GM18951 (cell line): ENCODE measurements around the gene XPO4.

ENCODE experiments used
- POLR2A ChIP-seq: IDR thresholded peaks from 4 replicates; pipeline ENCODE4 v1.6.1; 2011; ENCODE audit warnings: mild to moderate bottlenecking; ENCODE audit not compliant: insufficient read length, insufficient read depth; ENCODE audit errors: extremely low read depth
- in situ Hi-C: fragments of 300-500 bp; cut with MboI; formaldehyde crosslinking; loops from one replicate; pipeline ENCODE4 v1.12.0; 2022; ENCODE audit warnings: low sequenced_read_pairs, mixed read lengths, inconsistent platforms; ENCODE audit not compliant: unreplicated experiment

XPO4 gene

DNA sequence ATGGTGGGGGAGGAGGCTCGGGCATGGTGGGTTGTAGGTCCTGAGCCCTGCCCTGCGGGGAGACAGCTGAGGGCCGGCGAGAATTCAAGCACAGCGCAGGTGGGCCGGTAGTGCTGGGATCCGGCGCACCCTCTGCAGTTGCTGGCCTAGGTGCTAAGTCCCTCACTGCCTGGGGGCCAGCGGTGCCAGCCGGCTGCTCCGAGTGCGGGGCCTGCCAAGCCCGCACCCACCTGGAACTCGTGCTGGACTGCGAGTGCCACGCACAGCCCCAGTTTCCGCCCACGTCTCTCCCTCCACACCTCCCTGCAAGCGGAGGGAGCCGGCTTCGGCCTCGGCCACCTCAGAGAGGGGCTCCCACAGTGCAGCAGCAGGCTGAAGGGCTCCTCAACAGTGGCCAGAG, 162.5 kb downstream of the XPO4 start:
- no peak for TF ChIP-seq POLR2A
- in situ Hi-C loops: no loop called here

DNA sequence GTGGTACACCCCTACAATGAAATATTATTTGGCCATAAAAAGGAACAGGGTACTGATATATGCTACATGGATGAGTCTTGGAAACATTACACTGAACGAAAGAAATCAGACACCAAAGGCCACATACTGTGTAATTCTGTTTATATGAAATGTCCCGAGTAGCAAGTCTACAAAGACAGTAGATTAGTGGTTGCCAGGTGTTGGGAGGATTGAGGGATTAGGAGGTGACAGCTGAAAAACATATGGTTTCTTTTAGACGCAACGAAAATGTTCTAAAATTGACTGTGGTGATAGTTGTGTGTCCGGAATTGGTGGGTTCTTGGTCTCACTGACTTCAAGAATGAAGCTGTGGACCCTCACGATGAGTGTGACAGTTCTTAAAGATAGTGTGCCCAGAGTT, 163.9 kb downstream of the XPO4 start:
- in situ Hi-C loops: no loop called here
- TF ChIP-seq POLR2A: no peak

DNA sequence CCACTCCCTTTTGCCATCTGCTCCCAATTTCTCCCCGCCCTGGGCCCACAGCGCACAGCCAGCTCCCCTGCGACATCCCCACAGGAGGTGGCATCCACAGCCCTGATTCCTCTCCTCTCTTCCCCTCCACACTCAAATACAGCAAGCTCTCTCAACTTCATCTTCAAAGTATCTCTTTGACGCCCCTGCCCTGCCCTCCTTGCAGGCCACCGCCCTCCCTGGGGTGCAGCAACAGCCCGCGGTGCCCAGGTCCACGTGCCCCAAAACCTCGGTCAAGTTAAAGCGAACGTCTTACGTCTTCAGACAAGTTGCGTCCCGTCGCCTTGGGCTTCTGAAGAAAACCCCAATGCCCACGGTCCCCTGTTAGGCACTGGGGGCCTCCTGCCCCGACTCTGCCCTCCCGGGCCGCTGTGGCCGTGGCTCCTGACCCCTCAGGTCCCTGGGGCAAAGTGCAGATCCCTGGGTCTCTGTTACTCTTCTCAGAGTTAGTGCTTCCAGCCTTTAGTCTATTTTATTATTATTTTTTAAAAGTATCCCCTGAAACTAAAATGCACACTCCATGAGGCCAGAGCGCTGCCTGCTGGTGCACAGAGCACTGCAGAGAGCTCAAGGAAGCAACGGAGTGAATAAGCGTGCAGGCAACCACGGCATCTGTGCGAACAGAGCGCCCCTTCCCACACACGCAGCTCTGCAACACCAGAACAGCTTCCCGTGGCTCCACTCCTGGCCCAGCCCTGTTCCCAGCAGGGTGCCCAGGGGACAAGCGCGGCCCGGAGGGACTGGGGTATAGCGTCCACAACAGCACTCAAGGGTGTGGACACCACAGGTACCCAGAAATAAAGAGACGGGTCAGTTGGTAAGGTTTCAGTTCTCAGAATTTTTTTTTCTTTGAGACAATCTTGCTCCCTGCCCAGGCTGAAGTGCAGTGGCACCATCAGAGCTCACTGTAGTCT, 172.6 kb downstream of the XPO4 start:
- TF ChIP-seq POLR2A: no peak
- in situ Hi-C loops: no loop called here

DNA sequence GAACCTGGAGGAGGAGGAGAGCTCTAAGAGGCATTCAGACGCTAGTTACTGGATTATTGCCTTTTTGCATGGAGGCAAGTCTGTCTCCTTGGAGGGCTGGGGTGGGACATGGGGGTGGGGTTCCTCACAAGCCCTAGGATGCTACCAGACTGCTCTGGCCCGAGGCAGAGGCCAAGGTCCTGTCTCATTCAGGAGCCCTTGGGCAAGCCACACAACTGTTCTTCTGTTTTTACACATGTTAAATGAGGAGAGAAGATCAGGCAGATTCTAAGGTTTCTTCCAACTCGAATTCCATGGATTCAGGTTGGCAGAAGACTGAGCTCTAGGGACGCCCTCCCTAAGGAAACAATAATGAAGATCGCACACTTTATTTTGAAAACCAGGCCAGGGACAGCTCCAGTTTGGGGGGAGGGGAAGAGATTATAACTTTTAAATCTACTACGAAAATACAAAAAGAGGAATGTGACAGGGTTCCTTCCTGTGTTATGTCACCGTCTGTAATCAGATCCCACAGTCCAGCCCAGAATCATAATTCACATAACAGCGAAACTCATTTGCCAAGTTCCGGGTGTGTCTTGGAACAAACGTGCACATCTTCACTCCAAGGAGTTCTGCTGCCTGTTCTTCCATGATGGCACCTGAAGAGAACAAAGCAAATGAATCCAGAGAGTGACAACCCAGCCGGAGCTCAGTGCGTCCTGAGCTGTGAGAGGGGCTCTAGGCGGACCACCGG, 173.8 kb downstream of the XPO4 start:
- no peak for TF ChIP-seq POLR2A
- in situ Hi-C loops: no loop called here

DNA sequence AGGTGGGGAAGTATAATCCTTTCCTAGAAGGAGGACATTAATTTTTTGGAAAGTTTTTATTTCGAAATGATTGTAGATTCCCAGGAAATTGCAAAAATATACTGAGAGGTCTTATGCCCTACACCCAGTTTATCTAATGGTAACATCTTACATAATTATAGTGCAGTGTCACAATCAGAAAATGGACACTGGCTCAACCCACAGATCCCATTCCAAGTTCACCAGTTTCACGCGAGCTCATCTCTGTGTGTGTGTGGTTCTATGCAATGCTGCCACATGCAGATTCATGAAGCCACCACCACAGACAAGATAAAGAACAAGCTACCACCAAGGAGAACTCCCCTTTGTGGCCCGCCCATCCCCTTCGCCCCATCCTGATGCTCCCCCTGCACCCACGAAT, 174.7 kb downstream of the XPO4 start:
- in situ Hi-C loops: no loop called here
- no peak for TF ChIP-seq POLR2A
